Left lung (tissue), 10 donors: Measurements from ENCODE around the gene CMTM6. TPM values are rescaled to one million over a fixed set of nuclear protein-coding genes. Genes with fewer than 3 reads are reported as not detected.
A peak's percentile ranks its signal among the peaks of the same experiment; 100 is the strongest.

Experiments
- ATAC-seq: fragments of 200-7000 bp; cut with Tn5 transposase; one replicate; pipeline ENCODE4 v1.9.1; 2020; ENCODE audit warnings: moderate library complexity
- DNase-seq, 4 donors: peaks; one replicate each; pipeline ENCODE4 v3.0.0-alpha.2; 2013 to 2020
- H3K27ac ChIP-seq, 2 donors: fragments of 200-600 bp; sonication (generic) in 1 of 2; one replicate each; pipeline versions ENCODE4 v1.5.0 to v1.8.0; 2020 to 2021
- H3K27me3 ChIP-seq, 2 donors: fragments of 200-600 bp; sonication (generic) in 1 of 2; one replicate each; pipeline versions ENCODE4 v1.5.0 to v1.8.0; 2020 to 2021
- H3K36me3 ChIP-seq, 2 donors: fragments of 200-600 bp; sonication (generic) in 1 of 2; one replicate each; pipeline versions ENCODE4 v1.5.0 to v1.8.0; 2020 to 2021
- H3K4me1 ChIP-seq, 2 donors: fragments of 200-600 bp; one replicate each; pipeline ENCODE4 v1.8.0; 2021
- H3K4me3 ChIP-seq, 2 donors: fragments of 200-600 bp; sonication (generic) in 1 of 2; one replicate each; pipeline versions ENCODE4 v1.5.0 to v1.8.0; 2020 to 2021; ENCODE audit warnings: mild to moderate bottlenecking in 1 of 2
- H3K9me3 ChIP-seq, 2 donors: fragments of 200-600 bp; sonication (generic) in 1 of 2; one replicate each; pipeline versions ENCODE4 v1.5.0 to v1.8.0; 2020 to 2021
- CTCF ChIP-seq, 2 donors: fragments of 200-600 bp; sonication (generic) in 1 of 2; IDR thresholded peaks; one replicate each; pipeline versions ENCODE4 v1.5.0 to v1.8.0; 2021; ENCODE audit warnings: antibody characterized with exemption in 2 of 2
- intact Hi-C, 2 donors: fragments of 100-400 bp; cut with DNase I; formaldehyde crosslinking; loops; one replicate each; pipeline versions ENCODE4 v1.11.2 to v1.14.2; 2022
- polyA plus RNA-seq, 6 donors: library from polyadenylated mRNA; unstranded; fragments of 120-200 nt; gene quantifications; one replicate each; pipeline ENCODE4 v1.2.1, GENCODE V29; 2013; ENCODE audit not compliant: insufficient read length in 6 of 6
- total RNA-seq, 2 donors: library from RNA; stranded (reverse); fragmentation: NEBNext Ultra II Directional; extraction: Animal tissue kit (Norgen Biotek cat#: 25700); gene quantifications; one replicate each; pipeline ENCODE4 v1.2.1, GENCODE V29; 2021
- donor health status: DM: no; HTN: yes; CAD: no.
- donor health status: DM: no; HTN: no; CAD: no.

The CMTM6 gene
- total and polyA plus RNA-seq, 8 donors: 67.9 to 91.2 (median 75.0) TPM

- Histone ChIP-seq H3K27ac (no peak overlapping the region), H3K36me3 (peaks cover 0 to 10% of the 10 kb centered on the region in 2 donors), H3K4me1 (peaks cover 0 to 47% of the 10 kb centered on the region in 2 donors), H3K27me3 (no peaks in the 10 kb centered on the region), H3K4me3 (no peak overlapping the region), H3K9me3 (no peaks in the 10 kb centered on the region)
- intact Hi-C loops: no loop called here
- DNase-seq (no peak), ATAC-seq (no peak)
- TF ChIP-seq CTCF (IDR thresholded peaks at IDR 0.05): no peak
Measured at GRCh38 chr3:32437896-32438295, 64.8 kb downstream of the CMTM6 start.

- peaks cover 0 to 48% of the 10 kb centered on the region in 2 donors for H3K4me1 ChIP-seq
- DNase-seq (no peak), ATAC-seq (no peak)
- H3K4me3 ChIP-seq: no peak overlapping the region
- H3K27ac ChIP-seq: no peak overlapping the region
- peaks cover 0 to 3% of the 10 kb centered on the region in 2 donors for H3K36me3 ChIP-seq
- intact Hi-C loops: no loop called here
- H3K9me3 ChIP-seq: no peaks in the 10 kb centered on the region
- H3K27me3 ChIP-seq: no peaks in the 10 kb centered on the region
- TF ChIP-seq CTCF (IDR thresholded peaks at IDR 0.05): no peak
Measured at GRCh38 chr3:32436816-32437189, 65.8 kb downstream of the CMTM6 start.

- DNase-seq (no peak), ATAC-seq (no peak)
- Histone ChIP-seq H3K27ac (no peak overlapping the region), H3K4me1 (peaks cover 0 to 54% of the 10 kb centered on the region in 2 donors), H3K9me3 (no peaks in the 10 kb centered on the region), H3K27me3 (no peaks in the 10 kb centered on the region), H3K4me3 (no peak overlapping the region), H3K36me3 (no peaks in the 10 kb centered on the region)
- no peak for TF ChIP-seq CTCF (IDR thresholded peaks at IDR 0.05)
- intact Hi-C loops: no loop called here
Measured at GRCh38 chr3:32435911-32436815, 66.5 kb downstream of the CMTM6 start.

- H3K36me3 ChIP-seq: no peaks in the 10 kb centered on the region
- H3K4me3 ChIP-seq: no peak overlapping the region
- H3K4me1 ChIP-seq: peaks cover 0 to 58% of the 10 kb centered on the region in 2 donors
- DNase-seq (no peak), ATAC-seq (no peak)
- no peak overlapping the region for H3K27ac ChIP-seq
- TF ChIP-seq CTCF (IDR thresholded peaks at IDR 0.05): no peak
- H3K9me3 ChIP-seq: no peaks in the 10 kb centered on the region
- H3K27me3 ChIP-seq: no peaks in the 10 kb centered on the region
- intact Hi-C loops: no loop called here
Measured at GRCh38 chr3:32434206-32434605, 68.4 kb downstream of the CMTM6 start.

- no peak for TF ChIP-seq CTCF (IDR thresholded peaks at IDR 0.05)
- no peaks in the 10 kb centered on the region for H3K9me3 ChIP-seq
- no peaks in the 10 kb centered on the region for H3K27me3 ChIP-seq
- H3K4me1 ChIP-seq: peaks cover 3 to 58% of the 10 kb centered on the region in 2 donors
- H3K27ac ChIP-seq: peak overlapping the region in 1 of 2 donors; percentile 67
- intact Hi-C loops: no loop called here
- no peak for ATAC-seq
- no peak overlapping the region for H3K4me3 ChIP-seq
- H3K36me3 ChIP-seq: no peaks in the 10 kb centered on the region
- DNase-seq: no peak
Measured at GRCh38 chr3:32432711-32433530, 69.7 kb downstream of the CMTM6 start.
